HepG2 (cell line): ENCODE results near the gene TGFBRAP1. TPM values are rescaled to one million over a fixed set of nuclear protein-coding genes. Genes with fewer than 3 reads are reported as not detected.

Experiments
- ATAC-seq: fragments of 200-7000 bp; cut with Tn5 transposase; 3 replicates; pipeline ENCODE4 v1.9.1; 2020; ENCODE audit warnings: mild to moderate bottlenecking, moderate library complexity
- BruUV-seq: library from RNA; stranded (reverse); fragments of 400-500 nt; replicated peaks from 2 replicates; lab custom pipeline; 2021; lab: Mats Ljungman, UMichigan
- CTCF ChIA-PET: fragments of 300-600 bp; formaldehyde crosslinking; extraction: SDS; loops from one replicate; lab custom pipeline; 2021; ENCODE audit warnings: low total read pairs, inconsistent platforms, low intra/inter-chr PET ratio; lab: Yijun Ruan, JAX
- POLR2A ChIA-PET: fragments of 350-600 bp; sonication (Branson Sonifier 250); formaldehyde crosslinking; loops from one replicate; lab custom pipeline; 2020; ENCODE audit warnings: antibody characterized with exemption, inconsistent platforms; lab: Yijun Ruan, JAX
- DNase-seq: peaks from one replicate; pipeline ENCODE4 v3.0.0-alpha.2; 2015; ENCODE audit warnings: low spot score
- FAIRE-seq: peaks from 3 replicates; lab custom pipeline; 2011; peaks lifted over from hg19 to GRCh38; lab: Jason Lieb, UNC
- H2AFZ ChIP-seq: one replicate; pipeline ENCODE4 v1.6.1; 2011; ENCODE audit warnings: low read length, inconsistent platforms
- H3K27ac ChIP-seq: fragments of 300-600 bp; 3 replicates; pipeline ENCODE4 v1.8.0; 2011; ENCODE audit warnings: mixed run types, mild to moderate bottlenecking, mixed read lengths, low read length, inconsistent platforms; ENCODE audit not compliant: insufficient read depth; ENCODE audit errors: extremely low read length
- H3K27me3 ChIP-seq, 2 experiments: fragments of 200-600 bp in 1 of 2; 2 replicates in 1 of 2; 3 replicates in 1 of 2; pipeline versions ENCODE4 v1.6.0 to v1.8.0; 2011; ENCODE audit warnings: low read length in 2 of 2, mild to moderate bottlenecking in 2 of 2, moderate library complexity in 2 of 2, inconsistent platforms in 1 of 2; ENCODE audit not compliant: insufficient read depth in 2 of 2, control insufficient read depth in 1 of 2
- H3K36me3 ChIP-seq, 2 experiments: fragments of 200-600 bp in 1 of 2; replicated peaks in 1 of 2; 2 replicates in 1 of 2; 3 replicates in 1 of 2; pipeline versions ENCODE4 v1.5.1 to v1.8.0; 2011; ENCODE audit warnings: low read length in 2 of 2, inconsistent platforms in 1 of 2; ENCODE audit not compliant: insufficient read depth in 2 of 2, control insufficient read depth in 1 of 2
- H3K4me1 ChIP-seq: 2 replicates; pipeline ENCODE4 v1.5.1; 2012; ENCODE audit warnings: low read length, inconsistent platforms; ENCODE audit not compliant: insufficient read depth
- H3K4me2 ChIP-seq: 2 replicates; pipeline ENCODE4 v1.6.0; 2011; ENCODE audit warnings: low read depth, low read length, inconsistent platforms
- H3K4me3 ChIP-seq, 3 experiments: fragments of 200-600 bp in 1 of 3; sonication (generic), shearing (Covaris generic) in 1 of 3; replicated peaks in 1 of 3; 2 replicates each; pipeline ENCODE4 v1.5.1; 2011 to 2016; ENCODE audit warnings: low read length in 3 of 3, inconsistent platforms in 2 of 3, low read depth in 2 of 3, mild to moderate bottlenecking in 2 of 3, control low read depth in 1 of 3, mixed read lengths in 1 of 3; ENCODE audit not compliant: insufficient read depth in 1 of 3
- H3K79me2 ChIP-seq: one replicate; pipeline ENCODE4 v1.6.1; 2011; ENCODE audit warnings: low read length, inconsistent platforms; ENCODE audit not compliant: insufficient read depth
- H3K9ac ChIP-seq: 2 replicates; pipeline ENCODE4 v1.6.0; 2011; ENCODE audit warnings: mild to moderate bottlenecking, low read depth, low read length, inconsistent platforms; ENCODE audit not compliant: insufficient read depth
- H3K9me3 ChIP-seq: 2 replicates; pipeline ENCODE4 v1.5.1; 2012; ENCODE audit warnings: mild to moderate bottlenecking, low read length
- H4K20me1 ChIP-seq: 2 replicates; pipeline ENCODE4 v1.6.0; 2011; ENCODE audit warnings: inconsistent platforms, mild to moderate bottlenecking, low read length, moderate library complexity; ENCODE audit not compliant: insufficient read depth
- CHD4 ChIP-seq: fragments of 200-600 bp; sonication (generic); IDR thresholded peaks from 2 replicates; pipeline ENCODE4 v1.7.0; 2017; ENCODE audit warnings: mild to moderate bottlenecking, low read length, borderline replicate concordance
- FOXM1 ChIP-seq: sonication (generic); formaldehyde crosslinking; IDR thresholded peaks from 2 replicates; pipeline ENCODE4 v1.5.0; 2020; ENCODE audit warnings: missing genetic modification reagents
- KDM4B ChIP-seq: sonication (generic); formaldehyde crosslinking; IDR thresholded peaks from 2 replicates; pipeline ENCODE4 v1.4.0; 2020; ENCODE audit warnings: missing genetic modification reagents
- LCORL ChIP-seq, 2 experiments: fragments of 450-650 bp in 1 of 2; sonication (generic) in 1 of 2; formaldehyde crosslinking in 1 of 2; IDR thresholded peaks; 2 replicates each; pipeline versions ENCODE4 v1.5.0 to v1.6.1; 2017 to 2020; ENCODE audit warnings: antibody characterized with exemption in 1 of 2, missing genetic modification reagents in 1 of 2
- MLLT10 ChIP-seq: sonication (generic); formaldehyde crosslinking; IDR thresholded peaks from 2 replicates; pipeline ENCODE4 v1.4.0; 2020; ENCODE audit warnings: missing genetic modification reagents
- NFATC3 ChIP-seq: sonication (generic); formaldehyde crosslinking; IDR thresholded peaks from 2 replicates; pipeline ENCODE4 v1.5.1; 2020; ENCODE audit warnings: mild to moderate bottlenecking, missing genetic modification reagents
- NR2C2 ChIP-seq: sonication (generic); formaldehyde crosslinking; IDR thresholded peaks from 2 replicates; pipeline ENCODE4 v1.4.0; 2020; ENCODE audit warnings: missing genetic modification reagents, mild to moderate bottlenecking, moderate library complexity, borderline replicate concordance
- PAX8 ChIP-seq: sonication (generic); formaldehyde crosslinking; IDR thresholded peaks from 2 replicates; pipeline ENCODE4 v1.8.0; 2022; ENCODE audit warnings: mild to moderate bottlenecking, missing genetic modification reagents, borderline replicate concordance
- PITX1 ChIP-seq: sonication (generic); formaldehyde crosslinking; IDR thresholded peaks from 2 replicates; pipeline ENCODE4 v1.5.1; 2020; ENCODE audit warnings: mild to moderate bottlenecking, missing genetic modification reagents
- U2AF2 ChIP-seq: fragments of 200-400 bp; formaldehyde crosslinking; IDR thresholded peaks from 2 replicates; pipeline ENCODE4 v1.6.1; 2017; ENCODE audit warnings: low read depth, mild to moderate bottlenecking, low read length
- YY1 ChIP-seq: IDR thresholded peaks from 2 replicates; pipeline ENCODE4 v1.6.1; 2011; ENCODE audit warnings: low read length, low read depth, moderate library complexity, mild to moderate bottlenecking; ENCODE audit not compliant: insufficient read depth, insufficient replicate concordance
- ZNF20 ChIP-seq: sonication (generic); formaldehyde crosslinking; IDR thresholded peaks from 2 replicates; pipeline ENCODE4 v1.4.0; 2020; ENCODE audit warnings: mild to moderate bottlenecking, moderate library complexity, missing genetic modification reagents
- WGBS: methylation state at CpG from one replicate; pipeline ENCODE4 v1.1.6; 2017; ENCODE audit warnings: low lambda C conversion rate; 5-methylcytosine and 5-hydroxymethylcytosine counted together
- in situ Hi-C: cut with HindIII; loops from 2 replicates; pipeline ENCODE4 v1.10.0; 2017; ENCODE audit warnings: low pct_unique_long_range_greater_than_20kb; ENCODE audit not compliant: extremely low pct_ligation_motif_present
- intact Hi-C: fragments of 100-400 bp; cut with micrococcal nuclease; formaldehyde crosslinking; loops from one replicate; pipeline ENCODE4 v1.10.0; 2022; ENCODE audit not compliant: unreplicated experiment
- polyA plus RNA-seq, 8 experiments: library from polyadenylated mRNA; depleted of rRNA in 3 of 8; stranded (reverse) in 7 of 8; unstranded in 1 of 8; fragments of >200 nt; fragmentation: Illumina TruSeq in 4 of 8; extraction: Trizol in 4 of 8; gene quantifications; 2 replicates each; pipeline versions ENCODE4 v1.2.1 to v1.2.3, GENCODE V29; 2011 to 2016; ENCODE audit warnings: low read depth in 4 of 8, missing spikeins in 1 of 8, mixed read lengths in 1 of 8; ENCODE audit not compliant: insufficient read depth in 1 of 8
- total RNA-seq, 5 experiments: library from RNA; depleted of rRNA; stranded (reverse); fragments of >200 nt; fragmentation: Illumina TruSeq; extraction: Trizol; gene quantifications; 2 replicates each; pipeline ENCODE4 v1.2.3, GENCODE V29; 2016; ENCODE audit warnings: low read depth in 1 of 5
- TF ChIP-seq, protein P1 (sequence below): IDR thresholded peaks from 2 replicates; pipeline ENCODE4 v1.6.1; 2012; ENCODE audit warnings: inconsistent platforms
- TF ChIP-seq, protein P2 (sequence below): IDR thresholded peaks from 2 replicates; pipeline ENCODE4 v1.6.1; 2016; ENCODE audit warnings: mild to moderate bottlenecking
- TF ChIP-seq, protein P3 (sequence below): sonication (generic); formaldehyde crosslinking; IDR thresholded peaks from 2 replicates; pipeline ENCODE4 v1.4.0; 2020; ENCODE audit warnings: missing genetic modification reagents
- TF ChIP-seq, protein P4 (sequence below): IDR thresholded peaks from 2 replicates; pipeline ENCODE4 v1.6.1; 2012; ENCODE audit warnings: low read depth, low read length, improper control_type of control experiment
- TF ChIP-seq, protein P5 (sequence below): sonication (generic); formaldehyde crosslinking; IDR thresholded peaks from 2 replicates; pipeline ENCODE4 v1.5.0; 2020; ENCODE audit warnings: mild to moderate bottlenecking, missing genetic modification reagents, borderline replicate concordance

TGFBRAP1 gene
- total and polyA plus RNA-seq, 2 of the 13 experiments (the other 11 are each of a cell fraction or from before 2014, with no cell fraction given), result 12.7 to 22.9 TPM

DNA sequence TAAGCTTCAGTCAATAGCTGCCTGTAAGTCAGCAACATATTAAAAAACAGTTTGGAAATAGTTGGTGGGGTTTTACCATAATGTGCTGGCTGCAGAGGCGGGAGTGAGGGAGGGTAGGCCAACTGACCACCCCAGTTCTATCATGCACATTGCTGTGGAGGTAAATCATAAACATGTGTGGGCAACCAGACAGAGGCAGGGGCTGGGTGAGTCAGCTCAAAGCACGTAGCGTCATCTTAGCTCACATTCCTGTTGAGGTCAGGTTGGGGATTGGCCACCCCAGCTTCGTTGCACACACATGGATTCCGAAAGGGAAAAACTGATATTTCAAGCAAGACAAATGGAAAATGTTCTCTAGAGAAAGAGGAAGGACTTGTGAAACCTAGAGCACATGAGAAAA is 68.5 kb downstream of the TGFBRAP1 start:
- DNase-seq, result no peak
- no peak for TF ChIP-seq NR2C2 (CRISPR knock-in tag)
- no peak for TF ChIP-seq PAX8
- TF ChIP-seq, protein P1, sequence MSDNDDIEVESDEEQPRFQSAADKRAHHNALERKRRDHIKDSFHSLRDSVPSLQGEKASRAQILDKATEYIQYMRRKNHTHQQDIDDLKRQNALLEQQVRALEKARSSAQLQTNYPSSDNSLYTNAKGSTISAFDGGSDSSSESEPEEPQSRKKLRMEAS, result no peak
- no peak for TF ChIP-seq FOXM1 (CRISPR knock-in tag)
- TF ChIP-seq KDM4B (CRISPR knock-in tag), result no peak
- TF ChIP-seq, protein P2, sequence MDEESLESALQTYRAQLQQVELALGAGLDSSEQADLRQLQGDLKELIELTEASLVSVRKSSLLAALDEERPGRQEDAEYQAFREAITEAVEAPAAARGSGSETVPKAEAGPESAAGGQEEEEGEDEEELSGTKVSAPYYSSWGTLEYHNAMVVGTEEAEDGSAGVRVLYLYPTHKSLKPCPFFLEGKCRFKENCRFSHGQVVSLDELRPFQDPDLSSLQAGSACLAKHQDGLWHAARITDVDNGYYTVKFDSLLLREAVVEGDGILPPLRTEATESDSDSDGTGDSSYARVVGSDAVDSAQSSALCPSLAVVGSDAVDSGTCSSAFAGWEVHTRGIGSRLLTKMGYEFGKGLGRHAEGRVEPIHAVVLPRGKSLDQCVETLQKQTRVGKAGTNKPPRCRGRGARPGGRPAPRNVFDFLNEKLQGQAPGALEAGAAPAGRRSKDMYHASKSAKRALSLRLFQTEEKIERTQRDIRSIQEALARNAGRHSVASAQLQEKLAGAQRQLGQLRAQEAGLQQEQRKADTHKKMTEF, result no peak
- TF ChIP-seq, protein P3, sequence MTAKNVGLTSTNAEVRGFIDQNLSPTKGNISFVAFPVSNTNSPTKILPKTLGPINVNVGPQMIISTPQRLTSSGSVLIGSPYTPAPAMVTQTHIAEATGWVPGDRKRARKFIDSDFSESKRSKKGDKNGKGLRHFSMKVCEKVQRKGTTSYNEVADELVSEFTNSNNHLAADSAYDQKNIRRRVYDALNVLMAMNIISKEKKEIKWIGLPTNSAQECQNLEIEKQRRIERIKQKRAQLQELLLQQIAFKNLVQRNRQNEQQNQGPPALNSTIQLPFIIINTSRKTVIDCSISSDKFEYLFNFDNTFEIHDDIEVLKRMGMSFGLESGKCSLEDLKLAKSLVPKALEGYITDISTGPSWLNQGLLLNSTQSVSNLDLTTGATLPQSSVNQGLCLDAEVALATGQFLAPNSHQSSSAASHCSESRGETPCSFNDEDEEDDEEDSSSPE (CRISPR knock-in tag), result no peak
- no peak for TF ChIP-seq CHD4
- TF ChIP-seq LCORL (IDR thresholded peaks at IDR 0.05), result no peak
- TF ChIP-seq LCORL (CRISPR knock-in tag; IDR thresholded peaks at IDR 0.05), result no peak
- TF ChIP-seq YY1, result no peak
- TF ChIP-seq ZNF20, result no peak
- TF ChIP-seq MLLT10 (CRISPR knock-in tag), result no peak
- TF ChIP-seq, protein P4, sequence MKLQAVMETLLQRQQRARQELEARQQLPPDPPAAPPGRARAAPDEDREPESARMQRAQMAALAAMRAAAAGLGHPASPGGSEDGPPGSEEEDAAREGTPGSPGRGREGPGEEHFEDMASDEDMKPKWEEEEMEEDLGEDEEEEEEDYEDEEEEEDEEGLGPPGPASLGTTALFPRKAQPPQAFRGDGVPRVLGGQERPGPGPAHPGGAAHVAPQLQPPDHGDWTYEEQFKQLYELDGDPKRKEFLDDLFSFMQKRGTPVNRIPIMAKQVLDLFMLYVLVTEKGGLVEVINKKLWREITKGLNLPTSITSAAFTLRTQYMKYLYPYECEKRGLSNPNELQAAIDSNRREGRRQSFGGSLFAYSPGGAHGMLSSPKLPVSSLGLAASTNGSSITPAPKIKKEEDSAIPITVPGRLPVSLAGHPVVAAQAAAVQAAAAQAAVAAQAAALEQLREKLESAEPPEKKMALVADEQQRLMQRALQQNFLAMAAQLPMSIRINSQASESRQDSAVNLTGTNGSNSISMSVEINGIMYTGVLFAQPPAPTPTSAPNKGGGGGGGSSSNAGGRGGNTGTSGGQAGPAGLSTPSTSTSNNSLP, result no peak
- TF ChIP-seq U2AF2, result no peak
- TF ChIP-seq NFATC3 (CRISPR knock-in tag), result no peak
- TF ChIP-seq, protein P5, sequence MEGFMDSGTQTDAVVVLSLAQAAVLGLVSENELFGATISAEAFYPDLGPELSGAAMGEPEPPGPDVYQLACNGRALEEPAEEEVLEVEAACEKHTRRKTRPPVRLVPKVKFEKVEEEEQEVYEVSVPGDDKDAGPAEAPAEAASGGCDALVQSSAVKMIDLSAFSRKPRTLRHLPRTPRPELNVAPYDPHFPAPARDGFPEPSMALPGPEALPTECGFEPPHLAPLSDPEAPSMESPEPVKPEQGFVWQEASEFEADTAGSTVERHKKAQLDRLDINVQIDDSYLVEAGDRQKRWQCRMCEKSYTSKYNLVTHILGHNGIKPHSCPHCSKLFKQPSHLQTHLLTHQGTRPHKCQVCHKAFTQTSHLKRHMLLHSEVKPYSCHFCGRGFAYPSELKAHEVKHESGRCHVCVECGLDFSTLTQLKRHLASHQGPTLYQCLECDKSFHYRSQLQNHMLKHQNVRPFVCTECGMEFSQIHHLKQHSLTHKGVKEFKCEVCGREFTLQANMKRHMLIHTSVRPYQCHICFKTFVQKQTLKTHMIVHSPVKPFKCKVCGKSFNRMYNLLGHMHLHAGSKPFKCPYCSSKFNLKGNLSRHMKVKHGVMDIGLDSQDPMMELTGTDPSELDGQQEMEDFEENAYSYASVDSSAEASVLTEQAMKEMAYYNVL (CRISPR knock-in tag), result no peak
- TF ChIP-seq PITX1 (CRISPR knock-in tag), result no peak

More for the DNA sequence above, 68.5 kb downstream of the TGFBRAP1 start:
- WGBS, result 94% methylated on average over 5 of the region's 5 CpGs
- no peak for FAIRE-seq
- Histone ChIP-seq H3K27ac (no peak overlapping the region), H4K20me1 (no peaks in the 10 kb centered on the region), H3K9me3 (no peaks in the 10 kb centered on the region), H3K4me2 (no peak overlapping the region), H2AFZ (no peak overlapping the region), H3K4me1 (no peaks in the 10 kb centered on the region), H3K4me3 (no peak overlapping the region), H3K36me3 (peaks cover 3% of the 10 kb centered on the region in 2 experiments; a peak in 4 of 5 replicates), H3K27me3 (no peaks in the 10 kb centered on the region), H3K9ac (no peak overlapping the region), H3K79me2 (no peaks in the 10 kb centered on the region)
- ATAC-seq, result no peak
- ChIA-PET POLR2A (no interaction called here), CTCF (no interaction called here)
- intact Hi-C loops (no loop called here), in situ Hi-C loops (no loop called here)
- BruUV-seq, result no TSS peak
